Thymus (tissue), 14 donors: ENCODE results near the gene HPD. TPM values are rescaled to one million over a fixed set of nuclear protein-coding genes. Genes with fewer than 3 reads are reported as not detected.

ENCODE experiments used
- DNase-seq, 9 donors: peaks; one replicate each; pipeline ENCODE4 v3.0.0-alpha.2; 2013; ENCODE audit warnings: low spot score in 9 of 9, low read depth in 6 of 9, missing footprints in 1 of 9
- H3K27ac ChIP-seq, 2 donors: one replicate each; pipeline ENCODE4 v1.5.1; 2013; ENCODE audit warnings: control low read depth in 1 of 2, low read depth in 1 of 2, low read length in 1 of 2, mild to moderate bottlenecking in 1 of 2, moderate library complexity in 1 of 2
- H3K27me3 ChIP-seq, 2 donors: one replicate each; pipeline ENCODE4 v1.5.1; 2013; ENCODE audit warnings: low read length in 1 of 2; ENCODE audit not compliant: control insufficient read depth in 2 of 2, insufficient read depth in 1 of 2
- H3K36me3 ChIP-seq, 2 donors: one replicate each; pipeline ENCODE4 v1.5.1; 2013; ENCODE audit warnings: low read length in 1 of 2, mild to moderate bottlenecking in 1 of 2, moderate library complexity in 1 of 2; ENCODE audit not compliant: control insufficient read depth in 2 of 2, insufficient read depth in 2 of 2
- H3K4me1 ChIP-seq, 2 donors: one replicate each; pipeline ENCODE4 v1.5.1; 2013; ENCODE audit warnings: low read length in 2 of 2; ENCODE audit not compliant: control insufficient read depth in 2 of 2, insufficient read depth in 2 of 2
- H3K4me3 ChIP-seq, 2 donors: one replicate each; pipeline ENCODE4 v1.5.1; 2013; ENCODE audit warnings: low read length in 2 of 2, control low read depth in 1 of 2, mild to moderate bottlenecking in 1 of 2
- H3K9me3 ChIP-seq, 2 donors: one replicate each; pipeline ENCODE4 v1.5.1; 2013; ENCODE audit warnings: low read length in 1 of 2, mild to moderate bottlenecking in 1 of 2; ENCODE audit not compliant: control insufficient read depth in 2 of 2, insufficient read depth in 1 of 2
- WGBS: extraction: QIAGEN DNeasy Blood & Tissue Kit; methylation state at CpG from one replicate; pipeline ENCODE4 v1.1.7; 2013; 5-methylcytosine and 5-hydroxymethylcytosine counted together
- long read RNA-seq, 10 donors: transcript quantifications; one replicate each; lab custom pipeline, GENCODE V29; 2026
- polyA plus RNA-seq: library from polyadenylated mRNA; stranded (reverse); fragments of 200-250 nt; gene quantifications from one replicate; pipeline ENCODE4 v1.2.3, GENCODE V29; 2013
- total RNA-seq: library from RNA; stranded (reverse); fragments of 120-200 nt; gene quantifications from one replicate; pipeline ENCODE4 v1.2.4, GENCODE V29; 2013
- donor health status: healthy.

HPD gene
- total RNA-seq (0.19 TPM), polyA plus RNA-seq (0.87 TPM)
- long read RNA-seq, donor 1: 0 reads
- long read RNA-seq, donor 2: 0 reads
- long read RNA-seq, donor 3: 0 reads
- long read RNA-seq, donor 4: 0 reads
- long read RNA-seq, donor 5: 0 reads
- long read RNA-seq, donor 6: 0 reads
- long read RNA-seq, donor 7: 0 reads
- long read RNA-seq, donor 8: 0 reads
- long read RNA-seq, donor 9: 0 reads
- long read RNA-seq, donor 10: 0 reads

DNA sequence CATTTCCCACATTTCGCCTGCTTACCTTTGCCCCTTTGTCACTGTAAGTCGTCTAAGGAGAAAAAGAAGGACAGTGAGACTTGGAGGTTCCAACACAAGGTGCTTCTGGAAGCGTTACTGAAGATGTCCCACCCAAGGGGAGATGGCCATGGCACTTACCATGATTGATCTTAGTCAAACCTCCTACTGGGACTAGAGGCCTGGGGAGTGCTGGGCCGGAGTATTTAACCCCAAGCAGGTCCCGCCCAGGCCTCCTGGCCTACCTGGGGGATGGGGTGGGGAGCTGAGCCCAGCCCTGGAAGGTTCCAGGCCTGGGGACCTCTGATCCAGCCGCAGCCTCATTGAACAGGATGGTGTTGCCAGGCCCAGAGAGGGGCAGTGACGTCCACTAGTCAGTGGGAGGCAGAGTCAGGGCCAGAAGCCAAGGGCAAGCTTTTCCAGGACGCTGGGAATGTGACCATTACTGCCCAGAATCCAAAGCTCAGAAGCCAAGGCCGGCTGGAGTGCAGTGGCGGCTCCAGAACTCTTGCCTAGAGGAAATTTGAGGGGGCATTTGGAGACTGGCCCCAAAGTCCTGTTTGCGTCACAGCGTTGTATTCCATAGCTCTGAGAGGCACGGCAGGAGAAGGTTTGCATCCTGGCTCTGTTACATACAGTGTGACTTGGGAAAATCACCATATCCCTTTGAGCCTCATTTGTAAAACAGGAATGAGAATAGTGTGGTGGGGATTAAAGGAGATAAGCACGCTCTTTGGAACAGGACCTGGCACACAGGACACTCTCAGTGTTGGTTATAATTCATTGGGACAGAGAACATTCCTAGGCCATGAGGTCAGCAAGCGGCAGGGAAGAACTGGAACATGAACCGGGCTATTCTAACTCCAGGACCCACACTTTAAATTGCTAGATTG, at the start of gene HPD:
HPD (minus strand) TSS at position 198 of the 911 bp plus-strand sequence; CDS start at position 162, 36 bp downstream.
- H3K4me3 ChIP-seq: no peak within 1 kb of the TSS
- WGBS: 94% methylated on average over 16 of the region's 16 CpGs

DNA sequence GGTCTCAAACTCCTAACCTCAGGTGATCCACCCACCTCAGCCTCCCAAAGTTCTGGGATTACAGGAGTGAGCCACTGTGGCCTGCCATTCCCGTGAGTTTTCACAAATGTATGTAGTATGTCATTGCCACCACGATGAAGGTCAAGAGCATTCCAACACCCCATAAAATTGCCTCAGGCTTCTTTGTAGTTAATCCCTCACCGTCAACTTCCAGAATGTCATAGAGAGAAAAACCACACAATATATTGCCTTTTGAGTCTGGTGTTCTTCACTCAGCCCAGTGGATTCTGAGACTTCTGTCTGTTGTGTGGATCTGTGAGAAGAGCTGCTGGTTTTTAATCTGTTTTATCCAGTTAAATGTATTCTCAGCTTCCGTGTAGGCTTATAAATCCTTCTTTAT, 47.1 kb upstream of the HPD start:
- no peak overlapping the region for H3K4me3 ChIP-seq
- no peaks in the 10 kb centered on the region for H3K9me3 ChIP-seq
- DNase-seq: no peak
- peaks cover 0 to 3% of the 10 kb centered on the region in 2 donors for H3K4me1 ChIP-seq
- H3K27me3 ChIP-seq: no peaks in the 10 kb centered on the region
- no peak overlapping the region for H3K27ac ChIP-seq
- H3K36me3 ChIP-seq: peaks cover 68 to 82% of the 10 kb centered on the region in 2 donors
- 97% methylated on average over 4 of the region's 4 CpGs for WGBS

More for the DNA sequence above, at the start of gene HPD:
- H3K9me3 ChIP-seq: no peaks in the 10 kb centered on the region
- H3K4me1 ChIP-seq: peaks cover 0 to 9% of the 10 kb centered on the region in 2 donors
- peaks cover 0 to 8% of the 10 kb centered on the region in 2 donors for H3K27me3 ChIP-seq
- DNase-seq: no peak
- no peaks in the 10 kb centered on the region for H3K36me3 ChIP-seq
- H3K27ac ChIP-seq: no peak within 1 kb of the TSS

DNA sequence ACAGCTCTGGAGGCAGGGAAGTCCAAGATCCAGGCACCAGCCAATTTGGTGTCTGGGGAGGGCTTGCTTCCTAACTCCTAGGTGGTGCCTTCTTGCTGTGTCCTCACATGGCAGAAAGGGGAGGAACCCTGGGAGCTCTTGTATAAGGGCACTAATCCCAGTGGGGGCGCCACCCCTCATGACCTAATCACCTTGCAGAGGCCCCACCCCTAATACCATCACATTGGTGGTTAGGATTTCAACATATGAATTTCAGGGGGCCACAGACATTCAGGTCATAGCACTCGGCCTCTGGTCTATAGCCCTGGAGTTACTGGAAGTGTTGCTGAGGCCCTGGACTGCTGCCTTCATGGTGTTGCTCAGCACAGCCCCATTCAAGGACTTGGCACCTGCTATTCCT, 44.5 kb upstream of the HPD start:
- H3K36me3 ChIP-seq: peaks cover 67 to 79% of the 10 kb centered on the region in 2 donors

DNA sequence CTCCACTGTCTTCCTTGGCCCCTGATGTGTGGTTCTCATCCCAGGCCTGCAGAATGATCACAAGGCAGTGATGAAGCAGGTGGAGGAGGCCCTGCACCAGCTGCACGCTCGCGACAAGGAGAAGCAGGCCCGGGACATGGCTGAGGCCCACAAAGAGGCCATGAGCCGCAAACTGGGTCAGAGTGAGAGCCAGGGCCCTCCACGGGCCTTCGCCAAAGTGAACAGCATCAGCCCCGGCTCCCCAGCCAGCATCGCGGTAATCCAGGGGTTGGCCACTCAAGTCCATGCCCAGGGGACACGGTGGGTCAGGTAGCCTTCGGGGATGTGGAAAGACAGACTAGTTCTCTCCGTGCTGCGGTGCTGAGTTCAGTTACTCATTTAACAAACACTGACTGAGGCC, 40.9 kb upstream of the HPD start:
- 96% methylated on average over 14 of the region's 14 CpGs for WGBS
- H3K27ac ChIP-seq: no peak overlapping the region
- peaks cover under 1 to 6% of the 10 kb centered on the region in 2 donors for H3K4me1 ChIP-seq
- no peaks in the 10 kb centered on the region for H3K9me3 ChIP-seq
- H3K4me3 ChIP-seq: no peak overlapping the region
- no peak for DNase-seq
- H3K36me3 ChIP-seq: peaks cover 63 to 86% of the 10 kb centered on the region in 2 donors
- H3K27me3 ChIP-seq: no peaks in the 10 kb centered on the region

More for the DNA sequence above, 44.5 kb upstream of the HPD start:
- H3K9me3 ChIP-seq: no peaks in the 10 kb centered on the region
- H3K27ac ChIP-seq: no peak overlapping the region
- 99% methylated on average over 2 of the region's 2 CpGs for WGBS
- H3K27me3 ChIP-seq: no peaks in the 10 kb centered on the region
- H3K4me3 ChIP-seq: no peak overlapping the region
- DNase-seq: no peak
- H3K4me1 ChIP-seq: no peaks in the 10 kb centered on the region

DNA sequence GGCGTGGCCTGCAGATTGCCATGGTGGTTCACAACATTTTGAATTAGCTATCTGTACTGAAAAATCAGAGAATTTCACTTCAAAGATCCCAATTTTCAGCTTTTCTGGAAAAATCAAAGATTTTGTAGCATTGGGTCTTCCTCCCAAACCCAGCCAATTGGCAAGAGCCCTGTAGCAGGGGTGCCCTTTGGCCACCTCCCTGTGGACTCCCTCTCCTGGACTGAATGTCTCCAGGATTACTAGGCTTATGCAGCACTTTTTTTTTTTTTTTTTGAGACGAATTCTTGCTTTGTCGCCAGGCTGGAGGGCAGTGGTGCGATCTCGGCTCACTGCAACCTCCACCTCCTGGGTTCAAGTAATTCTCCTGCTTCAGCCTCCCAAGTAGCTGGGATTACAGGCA, 39.6 kb upstream of the HPD start:
- WGBS: 97% methylated on average over 5 of the region's 5 CpGs
- no peaks in the 10 kb centered on the region for H3K9me3 ChIP-seq
- H3K27ac ChIP-seq: no peak overlapping the region
- no peak for DNase-seq
- no peak overlapping the region for H3K4me3 ChIP-seq
- peaks cover 11 to 19% of the 10 kb centered on the region in 2 donors for H3K4me1 ChIP-seq
- H3K36me3 ChIP-seq: peaks cover 52 to 77% of the 10 kb centered on the region in 2 donors
- no peaks in the 10 kb centered on the region for H3K27me3 ChIP-seq

DNA sequence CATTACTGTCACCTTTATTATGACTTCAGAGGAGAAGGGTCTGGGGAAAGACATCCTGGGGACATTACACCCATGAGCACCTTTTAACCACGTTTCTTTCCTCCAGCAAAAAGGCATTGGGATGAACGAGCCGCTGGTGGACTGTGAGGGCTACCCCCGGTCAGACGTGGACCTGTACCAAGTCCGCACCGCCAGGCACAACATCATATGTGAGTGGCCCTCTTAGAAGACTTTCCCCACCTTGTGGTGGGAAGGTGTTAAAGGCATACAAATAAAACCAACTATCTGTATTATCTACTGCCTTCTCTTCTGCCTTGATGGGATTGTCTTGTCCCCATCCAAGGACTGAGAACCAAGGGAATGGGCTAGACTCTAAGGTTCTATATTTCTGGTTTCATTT, 36.0 kb upstream of the HPD start:
- DNase-seq: peak in 2 of 9 donors; percentile 30 to 59
- H3K9me3 ChIP-seq: no peaks in the 10 kb centered on the region
- no peak overlapping the region for H3K4me3 ChIP-seq
- peaks cover 22 to 48% of the 10 kb centered on the region in 2 donors for H3K36me3 ChIP-seq
- peak overlapping the region in 1 of 2 donors; percentile 76 for H3K27ac ChIP-seq
- 88% methylated on average over 7 of the region's 7 CpGs for WGBS
- H3K4me1 ChIP-seq: peaks cover 22 to 33% of the 10 kb centered on the region in 2 donors
- no peaks in the 10 kb centered on the region for H3K27me3 ChIP-seq

DNA sequence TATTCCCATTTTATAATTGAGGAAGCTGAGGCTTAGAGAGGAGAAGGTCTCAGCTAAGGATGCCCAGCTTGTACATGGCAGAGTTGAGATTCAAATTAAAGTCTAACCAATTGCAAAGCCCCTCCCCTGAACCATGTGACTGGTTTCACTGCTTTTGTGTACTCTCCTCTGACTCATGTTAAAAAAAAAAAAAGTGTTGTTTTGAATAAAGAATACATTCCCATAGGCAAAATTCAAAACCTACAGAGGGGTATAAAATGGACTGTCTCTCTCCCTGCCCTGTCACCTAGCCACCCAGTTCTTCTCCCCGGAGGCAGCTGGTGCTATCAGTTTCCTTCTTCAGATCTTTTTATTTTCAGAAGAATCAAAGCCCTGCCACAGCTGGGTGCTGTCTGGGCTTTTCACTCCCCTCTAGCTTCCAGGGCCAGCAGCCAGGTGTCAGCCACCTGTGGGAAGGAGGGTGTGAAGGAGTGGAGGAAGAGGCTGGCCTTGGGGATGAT, 35.4 kb upstream of the HPD start:
- Histone ChIP-seq H3K27ac (peak overlapping the region in 1 of 2 donors; percentile 76), H3K36me3 (peaks cover 16 to 42% of the 10 kb centered on the region in 2 donors), H3K27me3 (no peaks in the 10 kb centered on the region), H3K4me1 (peaks cover 27 to 39% of the 10 kb centered on the region in 2 donors), H3K9me3 (no peaks in the 10 kb centered on the region), H3K4me3 (no peak overlapping the region)
- WGBS: 0% methylated on average over 1 of the region's 1 CpG
- peak; percentile 61 to 94 (median 79) for DNase-seq

DNA sequence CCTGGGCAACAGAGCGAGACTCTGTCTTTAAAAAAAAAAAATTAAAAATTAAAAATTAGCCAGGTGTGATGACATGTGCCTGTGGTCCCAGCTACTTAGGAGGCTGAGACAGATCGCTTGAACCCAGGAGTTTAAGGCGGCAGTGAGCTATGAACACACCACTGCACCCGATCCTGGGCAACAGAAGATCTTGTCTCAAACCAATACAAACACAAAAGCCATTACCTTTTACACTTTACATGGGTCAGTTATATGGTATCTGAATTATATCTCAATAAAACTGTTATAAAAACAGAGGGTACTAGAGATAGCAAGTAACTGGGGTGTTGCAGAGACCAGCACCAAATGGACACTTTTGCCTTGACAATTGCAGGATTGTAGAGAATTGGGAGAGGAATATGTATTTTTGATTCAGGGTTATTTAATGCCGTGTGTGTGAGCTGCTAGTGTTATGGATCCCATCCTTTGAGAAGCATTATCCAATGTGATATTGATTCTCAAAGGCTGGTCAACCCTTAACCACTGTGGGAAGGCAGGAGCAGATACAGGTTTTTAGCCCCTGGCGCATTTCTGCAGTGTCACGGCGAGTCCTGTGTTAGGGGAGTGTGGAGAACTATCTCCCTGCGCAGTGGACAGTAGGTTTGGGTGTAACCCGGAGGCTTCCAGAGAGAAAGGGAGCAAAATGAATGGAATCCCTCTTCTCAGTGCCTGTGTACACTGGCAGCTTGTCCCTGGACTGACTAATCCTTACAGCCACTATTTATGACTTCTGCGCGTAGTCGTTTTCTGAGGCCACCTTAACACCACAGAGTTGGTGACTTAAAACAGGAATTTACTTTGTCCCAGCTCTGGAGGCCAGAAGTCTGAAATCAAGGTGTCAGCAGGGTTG, 34.3 kb upstream of the HPD start:
- Histone ChIP-seq H3K27ac (no peak overlapping the region), H3K36me3 (peaks cover 8 to 36% of the 10 kb centered on the region in 2 donors), H3K27me3 (no peaks in the 10 kb centered on the region), H3K4me1 (peaks cover 30 to 45% of the 10 kb centered on the region in 2 donors), H3K4me3 (no peak overlapping the region), H3K9me3 (no peaks in the 10 kb centered on the region)
- no peak for DNase-seq
- 98% methylated on average over 13 of the region's 13 CpGs for WGBS
